C4-2B (cell line): ENCODE data around the gene ARHGAP15.

ENCODE experiments used
- CTCF ChIP-seq: fragments of 450-650 bp; conservative IDR thresholded peaks from 2 replicates; pipeline ENCODE4 v1.5.1; 2017; ENCODE audit warnings: mild to moderate bottlenecking
- ZFX ChIP-seq: fragments of 450-650 bp; IDR thresholded peaks from 2 replicates; pipeline ENCODE4 v1.6.1; 2017

- TF ChIP-seq CTCF (no peak), ZFX (no peak)
These were observed 400.0 kb downstream of the ARHGAP15 start for GRCh38 chr2:143529118-143529720.
